GM11168 (cell line): Measurements from ENCODE around the gene RBX1.
"Not testable (repeated sequence)": the region's sequence is repeated elsewhere in the genome, so short reads cannot be mapped to it uniquely, and the experiment has no call there.

Experiments
- in situ Hi-C: fragments of 300-500 bp; cut with MboI; formaldehyde crosslinking; loops from one replicate; pipeline ENCODE4 v1.12.0; 2022; ENCODE audit warnings: low sequenced_read_pairs; ENCODE audit not compliant: unreplicated experiment

Gene RBX1

DNA sequence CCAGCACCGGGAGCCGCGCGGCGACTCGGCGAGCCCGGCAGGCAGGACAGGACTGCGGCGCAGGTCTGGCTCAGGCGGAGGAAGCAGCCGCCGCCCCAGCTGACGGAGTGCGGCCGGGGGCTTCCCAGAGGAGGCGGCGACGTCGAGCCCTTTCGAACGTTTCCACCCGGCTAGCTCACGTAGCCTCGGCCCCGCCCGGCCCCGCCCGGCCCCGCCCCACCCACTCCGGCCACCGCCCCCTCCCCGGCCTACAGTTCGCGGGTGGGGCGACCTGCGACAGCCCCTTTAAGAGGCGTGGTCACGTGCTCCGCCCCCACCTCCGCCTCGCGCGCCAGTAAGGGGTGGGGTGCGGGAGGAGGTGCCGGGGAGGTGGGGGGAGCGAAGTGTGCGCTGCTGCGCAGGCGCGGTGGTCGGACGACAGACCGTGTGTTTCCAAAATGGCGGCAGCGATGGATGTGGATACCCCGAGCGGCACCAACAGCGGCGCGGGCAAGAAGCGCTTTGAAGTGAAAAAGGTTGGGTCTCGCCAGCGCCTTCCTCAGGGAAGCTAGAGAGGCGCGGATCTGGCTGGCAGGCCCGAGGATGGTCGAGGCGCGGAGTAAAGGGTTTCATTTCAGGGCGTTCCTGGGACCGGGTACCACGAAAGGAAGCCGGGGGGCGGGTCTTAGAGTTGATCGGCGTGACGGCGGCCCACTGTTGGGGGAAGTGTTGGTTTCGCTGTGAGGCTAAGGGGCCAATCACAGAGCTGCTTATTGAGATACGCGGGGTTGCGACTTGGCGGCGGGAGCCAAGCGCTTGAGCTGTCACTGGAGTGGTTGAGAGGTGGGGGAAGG lies at the start of gene RBX1:
TSS of gene RBX1 (plus strand) at position 417 of the 833 bp plus-strand sequence. CDS start at position 438, 21 bp downstream.
- in situ Hi-C loops: loop anchor here (10.0 kb wide), 1 partner anchor 124 kb away; no protein-coding TSS in a partner anchor

DNA sequence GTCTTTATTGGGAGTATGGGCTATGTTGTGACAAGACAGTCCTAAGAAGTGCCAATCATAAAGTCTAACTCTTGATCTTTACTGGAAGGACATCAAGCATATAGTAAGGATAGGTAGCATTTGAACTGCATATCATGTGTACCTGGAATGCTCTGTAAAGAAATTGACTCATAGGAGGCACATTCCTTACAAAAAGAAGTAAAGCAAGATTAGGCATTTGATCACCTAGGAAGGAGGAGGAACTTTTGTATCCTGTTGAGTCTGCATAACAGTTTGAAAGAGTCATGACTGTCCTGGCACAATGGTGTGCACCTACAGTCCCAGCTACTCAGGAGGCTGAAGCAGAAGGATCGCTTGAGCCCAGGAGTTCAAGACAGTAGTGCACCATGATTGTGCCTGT lies 47.1 kb upstream of the RBX1 start:
- in situ Hi-C loops: no loop called here

DNA sequence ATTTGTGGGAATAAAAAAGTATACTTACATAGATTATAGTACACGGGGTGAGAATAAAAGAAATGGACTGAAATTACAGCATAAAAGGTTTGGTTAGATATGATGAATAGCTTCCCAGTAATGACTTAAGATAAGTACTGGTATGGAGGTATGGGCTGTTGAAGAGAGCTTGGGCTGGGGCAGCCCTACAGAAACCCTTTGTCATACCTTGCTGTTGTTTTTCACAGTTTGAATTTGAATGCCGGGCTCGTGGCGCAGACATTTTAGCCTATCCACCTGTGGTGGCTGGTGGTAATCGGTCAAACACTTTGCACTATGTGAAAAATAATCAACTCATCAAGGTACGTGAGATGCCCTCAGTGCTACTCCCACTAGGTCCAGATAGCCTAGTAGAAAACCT lies 42.3 kb upstream of the RBX1 start:
- in situ Hi-C loops: no loop called here

DNA sequence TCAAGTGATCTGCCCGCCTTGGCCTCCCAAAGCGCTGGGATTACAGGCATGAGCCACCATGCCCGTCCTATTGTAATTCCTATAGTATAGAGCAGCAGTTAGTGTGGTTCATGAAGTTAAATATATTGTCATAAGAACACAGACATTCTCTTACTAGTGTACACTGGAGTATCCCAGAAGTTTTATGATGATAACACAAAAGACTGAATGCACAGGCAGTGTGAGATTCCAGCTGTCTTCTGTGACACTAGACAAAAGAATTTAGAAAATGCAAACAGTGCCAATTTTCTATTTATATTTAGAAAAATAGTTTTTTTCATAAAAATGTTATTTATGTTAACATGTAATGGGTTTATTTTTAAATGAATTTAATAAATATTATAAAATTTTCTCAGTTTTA lies 39.4 kb upstream of the RBX1 start:
- in situ Hi-C loops: no loop called here

DNA sequence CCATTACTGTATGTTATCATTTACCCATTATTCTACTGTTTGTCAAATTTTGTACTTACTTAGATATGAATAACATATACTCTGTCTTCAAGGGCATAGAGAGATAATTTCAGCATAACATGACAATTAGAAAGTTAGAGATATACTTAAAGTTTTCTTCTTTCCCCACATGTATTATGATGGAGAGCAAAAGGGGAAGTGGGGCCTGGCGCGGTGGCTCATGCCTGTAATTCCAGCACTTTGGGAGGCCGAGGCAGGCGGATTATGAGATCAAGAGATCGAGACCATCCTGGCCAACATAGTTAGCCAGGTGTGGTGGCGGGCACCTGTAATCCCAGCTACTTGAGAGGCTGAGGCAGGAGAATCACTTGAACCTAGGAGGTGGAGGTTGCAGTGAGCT lies 38.2 kb upstream of the RBX1 start:
- in situ Hi-C loops: not testable (repeated sequence)

DNA sequence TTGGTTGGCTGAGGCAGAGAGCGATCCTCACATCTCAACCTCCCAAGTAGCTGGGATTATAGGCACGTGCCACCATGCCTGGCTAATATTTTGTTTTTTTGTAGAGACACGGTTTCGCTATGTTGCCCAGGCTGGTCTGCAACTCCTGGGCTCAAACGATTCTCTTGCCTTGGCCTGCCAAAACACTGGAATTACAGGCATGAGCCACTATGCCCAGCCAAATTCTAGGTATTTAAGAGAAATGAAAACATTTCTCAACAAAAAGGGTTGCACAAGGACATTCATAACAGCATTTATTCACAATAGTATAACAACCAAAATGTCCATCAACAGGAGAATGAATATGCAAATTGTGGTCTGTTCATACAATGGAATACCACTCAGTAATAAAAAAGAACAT lies 31.7 kb upstream of the RBX1 start:
- in situ Hi-C loops: no loop called here

DNA sequence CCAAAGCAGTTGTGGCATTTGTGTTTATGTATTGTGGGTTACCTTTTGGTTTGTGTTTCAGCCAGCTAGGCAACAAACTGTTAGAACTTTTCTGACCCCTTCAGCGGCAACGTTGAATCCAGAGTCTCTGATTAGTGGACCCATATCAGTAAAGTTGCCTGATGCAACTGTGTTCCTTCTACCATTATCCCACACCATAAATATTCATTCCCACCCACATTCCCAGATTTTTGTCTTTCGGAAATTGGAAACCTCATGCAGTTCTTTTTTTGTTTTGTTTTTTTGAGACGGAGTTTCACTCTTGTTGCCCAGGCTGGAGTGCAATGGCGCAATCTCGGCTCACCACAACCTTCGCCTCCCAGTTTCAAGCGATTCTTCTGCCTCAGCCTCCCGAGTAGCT lies 30.7 kb upstream of the RBX1 start:
- in situ Hi-C loops: no loop called here

DNA sequence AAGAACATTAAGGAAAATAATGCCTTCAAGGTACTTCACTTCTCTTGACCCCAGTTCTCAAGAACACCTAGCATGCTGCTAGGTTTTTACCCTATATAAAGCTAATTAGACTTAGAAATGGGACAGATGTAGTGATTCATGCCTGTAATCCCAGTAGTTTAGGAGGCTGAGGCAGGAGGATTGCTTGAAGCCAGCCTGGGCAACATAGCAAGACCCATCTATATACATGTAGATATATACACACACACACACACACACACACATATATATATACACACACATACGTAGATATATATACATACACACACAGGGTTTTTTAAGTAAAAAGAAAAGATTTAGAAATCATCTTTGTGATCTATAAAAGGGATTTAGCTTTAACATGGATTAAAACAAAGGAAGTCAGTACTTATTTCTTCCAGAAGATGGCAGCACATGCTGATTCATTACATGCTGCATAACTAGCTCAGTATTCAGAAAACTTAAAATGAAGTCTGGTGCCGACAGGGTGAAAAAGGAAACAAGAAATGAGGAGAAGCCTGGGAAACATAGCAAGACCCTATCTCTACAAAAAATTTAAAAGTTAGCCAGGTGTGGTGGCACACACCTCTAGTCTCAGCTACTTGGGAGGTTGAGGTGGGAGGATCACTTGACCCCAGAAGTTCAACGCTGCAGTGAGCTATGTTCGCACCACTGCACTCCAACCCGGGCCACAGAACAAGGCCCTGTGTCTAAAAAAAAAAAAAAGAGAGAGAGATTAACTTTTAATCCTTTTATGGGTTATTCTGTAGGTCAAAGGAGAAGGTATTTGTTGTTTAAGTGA lies 28.5 kb upstream of the RBX1 start:
- in situ Hi-C loops: no loop called here

DNA sequence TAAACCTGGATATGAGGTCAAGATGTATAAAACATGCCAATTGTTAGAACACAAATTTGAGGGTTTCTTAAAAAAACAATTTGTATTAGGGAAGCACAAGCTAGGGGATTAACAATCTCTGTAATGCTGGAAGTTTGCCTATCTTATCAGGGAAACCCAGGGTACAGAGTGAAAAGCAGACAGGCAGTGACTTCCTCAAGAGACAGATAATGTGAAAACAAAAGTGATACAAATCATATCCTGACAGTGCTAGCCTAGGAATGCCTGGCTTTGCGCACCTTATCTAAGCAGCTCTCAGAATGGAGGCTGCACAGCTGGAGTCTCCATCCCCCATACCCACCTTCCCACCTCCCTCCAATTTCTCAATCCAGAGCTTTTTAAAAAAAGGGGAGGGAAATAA lies 22.5 kb upstream of the RBX1 start:
- in situ Hi-C loops: no loop called here

DNA sequence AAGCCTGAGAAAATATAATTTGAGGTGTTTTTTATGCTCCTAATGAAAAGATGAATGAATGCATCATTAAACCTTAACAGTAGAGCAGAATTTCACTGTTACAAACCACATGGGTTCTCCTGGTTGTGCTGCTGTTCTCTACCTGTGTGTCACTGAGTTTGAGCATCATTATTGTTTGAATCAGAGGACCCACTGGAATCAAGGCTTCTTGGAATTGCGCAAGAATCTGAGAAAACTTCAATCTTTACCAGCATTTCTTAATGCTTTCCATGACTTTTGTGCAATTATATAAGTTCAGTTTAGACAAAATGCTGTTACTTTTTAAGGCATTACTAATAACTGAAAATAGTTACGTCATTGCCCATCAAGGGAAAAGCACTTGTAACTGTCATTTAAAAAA lies 18.8 kb upstream of the RBX1 start:
- in situ Hi-C loops: no loop called here

DNA sequence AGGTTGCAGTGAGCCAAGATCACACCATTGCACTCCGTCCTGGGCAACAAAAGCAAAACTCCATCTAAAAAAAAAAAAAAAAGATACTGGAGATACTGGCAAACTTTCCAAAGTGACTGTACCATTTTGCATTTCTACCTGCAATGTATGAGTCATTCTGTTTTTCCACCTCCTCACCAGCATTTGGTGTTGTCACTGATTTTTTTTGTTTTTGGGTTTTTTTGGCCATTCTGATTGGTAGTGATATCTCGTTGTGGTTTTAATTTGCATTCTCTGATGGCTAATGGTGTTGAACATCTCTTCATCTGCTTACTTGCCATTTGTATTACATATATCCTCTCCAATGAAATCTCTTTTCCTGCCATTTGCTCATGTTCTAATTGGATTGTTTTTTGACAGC lies 12.0 kb upstream of the RBX1 start:
- in situ Hi-C loops: no loop called here

DNA sequence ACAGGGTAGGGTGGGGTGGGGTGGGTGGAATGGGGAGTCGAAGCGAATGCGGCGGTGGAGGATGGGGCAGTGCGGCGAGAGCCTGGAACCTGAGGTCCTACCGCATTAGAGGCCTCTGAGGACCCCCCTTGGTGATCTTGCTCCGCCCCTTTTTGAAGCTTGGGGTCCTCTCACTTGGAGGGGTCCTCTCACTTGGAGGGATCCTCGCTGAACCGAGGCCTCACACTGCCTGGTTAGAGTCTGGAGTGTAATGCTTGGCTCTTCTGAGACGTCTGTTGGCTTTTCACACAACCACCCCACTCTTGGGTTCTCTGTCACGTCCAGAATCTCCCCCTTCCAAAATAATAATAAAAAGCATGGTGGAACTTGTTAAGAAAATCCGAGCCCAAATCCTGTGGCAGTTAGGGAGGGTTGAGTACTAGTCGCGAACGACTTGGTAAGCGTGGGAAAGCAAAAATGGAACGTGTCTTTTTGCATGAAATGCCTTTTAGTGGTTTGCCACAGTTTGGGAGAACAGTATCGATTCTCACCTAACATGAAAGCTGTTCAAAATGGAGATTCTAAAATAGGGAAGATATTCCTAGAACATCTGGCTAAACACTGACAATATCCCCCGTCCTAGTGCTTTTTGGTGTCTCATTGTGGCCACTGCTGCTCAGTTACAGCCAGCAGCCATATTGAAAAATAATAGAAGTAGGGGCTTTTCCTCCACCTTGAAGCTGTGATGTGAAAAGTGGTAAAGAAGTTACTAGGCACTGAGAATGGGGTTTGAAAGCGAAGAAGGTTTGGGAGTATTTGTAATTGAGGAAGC lies 822 bp downstream of the RBX1 start:
- in situ Hi-C loops: loop anchor here (10.0 kb wide), 1 partner anchor 123 kb away; no protein-coding TSS in a partner anchor

DNA sequence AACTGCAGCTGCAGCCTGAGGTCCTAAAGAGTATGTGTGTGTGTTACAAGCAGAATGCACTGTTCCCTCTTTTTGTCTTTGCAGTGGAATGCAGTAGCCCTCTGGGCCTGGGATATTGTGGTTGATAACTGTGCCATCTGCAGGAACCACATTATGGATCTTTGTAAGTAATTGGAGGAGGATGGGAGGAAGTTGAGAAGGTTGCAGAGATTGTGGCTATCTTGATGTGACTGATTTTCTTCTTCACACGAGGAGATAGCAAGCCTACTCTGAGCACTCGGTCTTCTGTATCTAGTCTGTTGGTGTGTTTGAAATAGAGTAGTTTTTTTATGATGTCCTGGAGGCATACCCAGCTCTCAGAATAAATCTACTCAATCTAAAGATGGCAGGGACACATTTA lies 2.3 kb downstream of the RBX1 start:
- in situ Hi-C loops: loop anchor here (10.0 kb wide), 1 partner anchor 121 kb away; no protein-coding TSS in a partner anchor

DNA sequence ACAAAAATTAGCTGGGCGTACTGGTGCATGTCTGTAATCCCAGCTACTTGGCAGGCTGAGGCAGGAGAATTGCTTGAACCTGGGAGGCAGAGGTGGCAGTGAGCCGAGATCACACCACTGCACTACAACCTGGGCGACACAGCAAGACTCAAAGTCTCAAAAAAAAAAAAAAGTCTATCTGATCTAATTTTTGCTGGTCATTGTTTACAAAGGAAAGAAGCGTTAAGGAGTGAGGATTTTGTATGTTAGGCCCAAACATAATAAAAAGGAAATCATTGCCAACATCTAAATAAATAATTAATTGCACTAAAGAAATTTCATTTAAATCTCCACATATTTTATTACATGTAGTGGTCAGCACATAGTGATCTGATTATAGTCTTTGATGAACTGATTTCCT lies 2.9 kb downstream of the RBX1 start:
- in situ Hi-C loops: loop anchor here (10.0 kb wide), 1 partner anchor 121 kb away; no protein-coding TSS in a partner anchor

DNA sequence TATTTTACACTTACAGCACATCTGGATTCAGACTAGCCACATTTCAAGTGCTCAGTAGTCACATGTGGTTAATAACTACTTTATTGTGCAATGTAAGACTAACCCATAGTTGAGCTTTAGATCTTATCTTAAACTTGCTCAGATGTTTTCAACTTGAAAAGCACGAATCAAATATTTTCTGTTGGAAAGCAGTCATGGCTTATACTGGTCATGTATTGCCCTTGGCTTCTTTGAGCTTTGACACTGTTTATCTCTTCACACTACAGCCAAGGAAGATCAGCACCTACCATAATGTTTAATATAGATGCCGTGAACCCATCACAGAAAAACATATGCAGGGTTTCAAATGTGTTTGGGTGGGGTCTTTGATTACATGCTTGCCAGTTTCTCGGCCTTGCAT lies 4.4 kb downstream of the RBX1 start:
- in situ Hi-C loops: loop anchor here (10.0 kb wide), 1 partner anchor 119 kb away; no protein-coding TSS in a partner anchor

DNA sequence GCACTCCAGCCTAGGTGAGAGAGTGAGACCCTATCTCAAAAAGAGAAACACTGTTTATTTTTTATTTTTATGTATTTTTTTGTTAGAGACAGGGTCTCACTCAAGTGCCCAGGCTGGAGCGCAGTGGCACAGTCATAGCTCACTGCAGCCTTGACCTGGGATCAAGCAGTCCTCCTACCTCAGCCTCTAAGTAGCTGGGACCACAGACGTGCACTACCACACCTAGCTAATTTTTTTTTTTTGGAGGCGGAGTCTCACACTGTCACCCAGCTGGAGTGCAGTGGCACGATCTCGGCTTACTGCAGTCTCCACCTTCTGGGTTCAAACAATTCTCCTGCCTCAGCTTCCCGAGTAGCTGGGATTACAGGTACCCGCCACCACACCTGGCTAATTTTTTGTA lies 6.4 kb downstream of the RBX1 start:
- in situ Hi-C loops: loop anchor here (10.0 kb wide), 1 partner anchor 117 kb away; no protein-coding TSS in a partner anchor

DNA sequence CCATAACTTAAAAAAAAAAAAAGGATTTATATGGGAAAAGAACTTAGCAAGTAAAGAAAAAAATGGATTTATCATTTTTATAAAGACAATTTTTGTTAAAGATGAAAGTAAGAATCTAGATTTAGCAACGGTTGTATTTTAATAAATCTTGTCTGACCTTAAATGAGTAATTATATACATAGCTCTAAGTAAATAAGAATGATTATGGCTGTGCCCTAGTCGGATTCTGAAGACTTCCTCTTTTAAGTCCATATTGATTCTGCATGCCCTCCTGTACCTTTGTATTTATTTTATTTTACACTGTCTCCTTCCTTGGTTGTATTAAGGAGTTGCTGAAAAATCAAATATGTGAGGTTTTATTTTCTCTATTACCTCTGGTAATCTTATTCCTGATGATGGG lies 7.1 kb downstream of the RBX1 start:
- in situ Hi-C loops: loop anchor here (10.0 kb wide), 1 partner anchor 117 kb away; no protein-coding TSS in a partner anchor

DNA sequence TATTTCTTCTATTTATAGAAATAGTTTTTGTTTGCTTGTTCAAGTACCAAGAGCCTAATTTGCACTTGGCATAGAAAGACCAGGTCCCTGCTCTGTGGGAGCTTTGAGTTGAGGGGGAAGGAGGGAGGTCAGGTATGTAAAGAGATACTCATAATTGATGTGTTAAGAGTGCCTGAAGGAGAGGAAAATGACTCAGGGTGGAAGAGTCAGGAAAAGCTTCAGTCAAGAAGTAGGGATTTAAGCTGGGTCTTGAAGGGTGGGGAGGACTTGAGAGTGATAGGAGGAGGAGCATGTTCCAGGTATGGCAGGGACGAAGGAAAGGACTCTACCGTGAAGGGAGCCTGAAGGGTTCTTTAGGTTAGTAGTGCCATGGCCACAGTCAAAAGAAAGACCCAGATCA lies 9.0 kb downstream of the RBX1 start:
- in situ Hi-C loops: no loop called here

DNA sequence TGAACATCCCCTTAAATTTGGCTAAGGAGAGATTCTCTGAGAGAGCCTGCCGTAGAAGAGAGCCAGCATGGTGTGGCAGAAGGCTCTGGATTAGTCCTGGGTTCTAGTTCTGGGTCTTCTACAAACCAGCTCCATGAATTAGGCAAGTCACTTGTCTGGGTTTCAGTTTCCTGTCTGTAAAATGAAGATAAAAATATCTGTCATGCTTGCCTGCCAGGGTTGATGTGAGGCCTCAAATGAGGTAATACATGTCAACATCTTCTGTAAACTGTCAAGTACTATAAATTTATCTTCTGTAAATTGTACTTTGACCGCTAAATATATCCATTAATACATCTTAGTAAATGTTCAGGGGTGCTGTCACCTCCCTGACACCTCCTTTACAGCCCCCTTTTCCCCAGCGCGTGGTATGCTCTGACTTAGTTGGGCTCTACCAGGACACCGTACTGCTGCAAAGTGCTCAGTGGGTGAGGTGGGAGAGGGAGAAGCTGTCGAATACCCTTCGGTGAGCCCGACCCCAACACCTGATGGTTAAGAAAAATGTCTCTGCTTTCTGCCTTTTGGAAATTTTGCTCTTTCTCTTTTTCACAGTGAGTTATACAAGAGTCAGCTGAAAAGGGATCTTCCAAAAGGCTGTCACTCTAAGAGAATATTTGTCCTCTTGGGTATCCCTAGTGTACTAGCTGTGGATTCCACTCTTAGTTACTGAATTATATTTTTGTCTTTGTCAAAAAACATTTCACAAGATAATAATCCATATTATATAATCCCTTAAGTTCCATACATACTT lies 15.0 kb downstream of the RBX1 start:
- in situ Hi-C loops: no loop called here

DNA sequence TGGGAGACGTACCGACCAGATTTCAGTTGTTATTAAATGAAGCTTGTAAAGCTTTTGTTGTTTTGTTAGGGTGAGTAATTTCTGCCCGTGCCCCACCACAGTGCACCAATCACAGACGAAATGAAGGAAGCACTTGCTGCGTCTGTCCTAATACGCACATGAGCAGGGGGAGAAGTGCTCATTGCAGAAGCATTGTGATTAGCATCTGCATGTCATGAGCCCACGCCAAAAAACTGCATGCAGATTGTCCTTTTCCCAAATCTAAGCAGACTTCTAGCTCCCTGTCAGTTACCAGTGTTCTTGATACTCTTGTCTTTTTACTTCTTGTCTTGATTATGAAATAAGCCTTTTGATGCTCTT lies 15.5 kb downstream of the RBX1 start:
- in situ Hi-C loops: no loop called here
